Left forelimb (tissue), 1 donor: ENCODE data around the gene FCN2.

Experiments
- DNase-seq: peaks from one replicate; pipeline ENCODE4 v3.0.0-alpha.2; 2018; ENCODE audit warnings: low spot score

FCN2 gene

GRCh38 chr9:134869554-134870300, 10.9 kb upstream of the FCN2 start:
- peak; percentile 18 for DNase-seq

- peak; percentile 58 for DNase-seq
Observed at GRCh38 chr9:134870301-134870694, 10.3 kb upstream of the FCN2 start.

GRCh38 chr9:134870746-134871662, 9.6 kb upstream of the FCN2 start:
- peak; percentile 56 for DNase-seq

GRCh38 chr9:134871697-134872340, 8.8 kb upstream of the FCN2 start:
- DNase-seq = peak; percentile 53

- DNase-seq = peak; percentile 44
Observed at GRCh38 chr9:134872482-134873231, 8.0 kb upstream of the FCN2 start.

- peak; percentile 53 for DNase-seq
Observed at GRCh38 chr9:134875371-134875770, 5.2 kb upstream of the FCN2 start.

GRCh38 chr9:134877541-134877940, 3.1 kb upstream of the FCN2 start:
- DNase-seq = peak; percentile 5

GRCh38 chr9:134879664-134880483, 736 bp upstream of the FCN2 start:
- DNase-seq = no peak

- no peak for DNase-seq
Observed at GRCh38 chr9:134881313-134881670, 682 bp downstream of the FCN2 start.

- DNase-seq = no peak
Observed at GRCh38 chr9:134882204-134882785, 1.7 kb downstream of the FCN2 start.

- no peak for DNase-seq
Observed at GRCh38 chr9:134883040-134883782, 2.6 kb downstream of the FCN2 start.

- no peak for DNase-seq
Observed at GRCh38 chr9:134884492-134884891, 3.9 kb downstream of the FCN2 start.

- DNase-seq = peak; percentile 55
Observed at GRCh38 chr9:134885001-134885678, 4.5 kb downstream of the FCN2 start.

- peak; percentile 60 for DNase-seq
Observed at GRCh38 chr9:134885679-134886412, 5.2 kb downstream of the FCN2 start.

GRCh38 chr9:134886413-134886913, 5.9 kb downstream of the FCN2 start:
- DNase-seq = no peak

GRCh38 chr9:134887219-134887618, 6.6 kb downstream of the FCN2 start:
- no peak for DNase-seq

GRCh38 chr9:134887686-134888602, 7.3 kb downstream of the FCN2 start:
- DNase-seq = no peak
